Parathyroid adenoma (tissue), 2 donors: ENCODE results near the gene CLASP1.

Experiments used
- H2AFZ ChIP-seq: fragments of 300-600 bp; sonication (generic); one replicate; pipeline ENCODE4 v1.7.0; 2017; ENCODE audit warnings: antibody characterized with exemption, mild to moderate bottlenecking
- H3K27ac ChIP-seq: fragments of 300-600 bp; sonication (generic); one replicate; pipeline ENCODE4 v1.7.0; 2017
- H3K27me3 ChIP-seq: fragments of 300-600 bp; sonication (generic); one replicate; pipeline ENCODE4 v1.7.0; 2017; ENCODE audit warnings: low read length; ENCODE audit not compliant: control insufficient read depth, insufficient read depth
- H3K36me3 ChIP-seq: fragments of 300-600 bp; sonication (generic); one replicate; pipeline ENCODE4 v1.7.0; 2017; ENCODE audit warnings: low read length; ENCODE audit not compliant: control insufficient read depth, insufficient read depth
- H3K4me1 ChIP-seq: fragments of 300-600 bp; sonication (generic); one replicate; pipeline ENCODE4 v1.7.0; 2017; ENCODE audit warnings: control low read depth
- H3K4me2 ChIP-seq: fragments of 300-600 bp; sonication (generic); one replicate; pipeline ENCODE4 v1.7.0; 2017; ENCODE audit warnings: low read length
- H3K4me3 ChIP-seq: fragments of 300-600 bp; sonication (generic); one replicate; pipeline ENCODE4 v1.7.0; 2017; ENCODE audit warnings: low read depth, low read length
- H3K79me2 ChIP-seq: fragments of 300-600 bp; sonication (generic); one replicate; pipeline ENCODE4 v1.7.0; 2017; ENCODE audit warnings: control low read depth
- H3K9ac ChIP-seq: fragments of 300-600 bp; sonication (generic); one replicate; pipeline ENCODE4 v1.7.0; 2017; ENCODE audit warnings: mild to moderate bottlenecking
- H3K9me3 ChIP-seq: fragments of 300-600 bp; sonication (generic); one replicate; pipeline ENCODE4 v1.7.0; 2017; ENCODE audit warnings: low read length; ENCODE audit not compliant: control insufficient read depth
- CTCF ChIP-seq: fragments of 300-600 bp; sonication (generic); IDR thresholded peaks from one replicate; pipeline ENCODE4 v1.7.0; 2017; ENCODE audit warnings: antibody characterized with exemption, mild to moderate bottlenecking
- donor health status: primary hyperparathyroidism.

CLASP1 gene

GRCh38 chr2:121297217-121297830 lies 351.9 kb downstream of the CLASP1 start:
- peak; percentile 39 for TF ChIP-seq CTCF
- H3K4me3 ChIP-seq, result no peak overlapping the region
- H2AFZ ChIP-seq, result no peak overlapping the region
- H3K27me3 ChIP-seq, result no peaks in the 10 kb centered on the region
- H3K4me1 ChIP-seq, result no peaks in the 10 kb centered on the region
- no peak overlapping the region for H3K27ac ChIP-seq
- H3K9me3 ChIP-seq, result no peaks in the 10 kb centered on the region
- no peak overlapping the region for H3K9ac ChIP-seq
- H3K36me3 ChIP-seq, result no peaks in the 10 kb centered on the region
- no peaks in the 10 kb centered on the region for H3K79me2 ChIP-seq
- H3K4me2 ChIP-seq, result no peak overlapping the region

- no peak overlapping the region for H3K4me2 ChIP-seq
- H2AFZ ChIP-seq, result no peak overlapping the region
- H3K27ac ChIP-seq, result no peak overlapping the region
- no peak for TF ChIP-seq CTCF
- no peaks in the 10 kb centered on the region for H3K27me3 ChIP-seq
- H3K36me3 ChIP-seq, result no peaks in the 10 kb centered on the region
- no peaks in the 10 kb centered on the region for H3K79me2 ChIP-seq
- no peaks in the 10 kb centered on the region for H3K9me3 ChIP-seq
- no peaks in the 10 kb centered on the region for H3K4me1 ChIP-seq
- H3K4me3 ChIP-seq, result no peak overlapping the region
- H3K9ac ChIP-seq, result no peak overlapping the region
Measured at GRCh38 chr2:121295911-121296650, 353.2 kb downstream of the CLASP1 start.

GRCh38 chr2:121294881-121295840 lies 354.1 kb downstream of the CLASP1 start:
- Histone ChIP-seq H3K27me3 (no peaks in the 10 kb centered on the region), H3K4me1 (no peaks in the 10 kb centered on the region), H3K4me2 (no peak overlapping the region), H3K9ac (no peak overlapping the region), H2AFZ (no peak overlapping the region), H3K27ac (no peak overlapping the region), H3K79me2 (no peaks in the 10 kb centered on the region), H3K36me3 (no peaks in the 10 kb centered on the region), H3K9me3 (no peaks in the 10 kb centered on the region), H3K4me3 (no peak overlapping the region)
- no peak for TF ChIP-seq CTCF

DNA sequence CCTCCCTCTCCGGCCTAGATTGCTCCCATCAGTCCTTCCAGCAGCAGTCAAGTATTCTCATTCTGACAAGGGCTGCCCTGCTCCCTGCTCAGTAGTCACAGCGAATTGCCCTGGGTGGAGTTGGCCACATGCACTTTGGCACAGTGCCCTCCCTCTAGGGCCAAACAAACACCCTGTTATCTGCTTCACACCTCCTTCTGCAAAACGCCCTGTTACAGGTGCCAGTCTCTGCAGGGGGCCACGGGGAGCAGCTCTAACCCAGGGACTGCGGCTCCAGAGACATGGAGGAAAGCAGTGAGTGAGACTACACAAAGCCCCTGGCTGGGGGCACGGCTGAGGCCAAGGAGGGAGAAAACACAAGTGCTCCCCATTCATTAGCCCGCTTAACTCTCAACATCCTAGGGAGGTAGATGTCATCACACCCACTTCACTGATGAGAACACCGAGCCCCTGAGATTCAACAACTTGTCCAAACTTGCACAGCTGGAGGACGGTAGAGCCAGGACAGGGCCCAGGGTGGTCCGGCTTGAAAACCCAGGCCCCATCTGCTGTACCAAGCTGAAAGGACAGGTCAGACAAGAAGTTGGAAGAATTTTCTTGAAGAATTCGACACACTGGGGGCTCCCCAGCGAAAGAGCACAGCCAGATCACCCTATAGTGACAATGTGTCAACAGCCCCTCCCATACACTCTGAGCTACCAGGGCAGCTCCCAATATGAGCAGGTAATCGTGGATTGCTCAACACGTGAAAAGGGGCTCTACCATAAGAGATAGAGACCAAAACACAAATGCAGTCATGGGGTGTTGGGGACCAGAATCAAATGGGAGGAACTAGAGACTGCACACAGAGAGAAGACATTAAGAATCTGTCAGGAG lies 355.6 kb downstream of the CLASP1 start:
- TF ChIP-seq CTCF, result no peak
- H2AFZ ChIP-seq, result no peak overlapping the region
- no peak overlapping the region for H3K27ac ChIP-seq

More for the DNA sequence above, 355.6 kb downstream of the CLASP1 start:
- H3K4me3 ChIP-seq, result no peak overlapping the region
- H3K9ac ChIP-seq, result no peak overlapping the region
- H3K79me2 ChIP-seq, result no peaks in the 10 kb centered on the region
- no peak overlapping the region for H3K4me2 ChIP-seq
- no peaks in the 10 kb centered on the region for H3K27me3 ChIP-seq
- no peaks in the 10 kb centered on the region for H3K9me3 ChIP-seq
- no peaks in the 10 kb centered on the region for H3K4me1 ChIP-seq
- H3K36me3 ChIP-seq, result no peaks in the 10 kb centered on the region
